Activated CD4-positive, alpha-beta memory T cell treated with anti-CD3 and anti-CD28 coated beads for 36 hours (primary cell): Measurements from ENCODE around the gene NOX1. TPM values are rescaled to one million over a fixed set of nuclear protein-coding genes. Genes with fewer than 3 reads are reported as not detected.
A peak's percentile ranks its signal among the peaks of the same experiment; 100 is the strongest.

Experiments
- CTCF ChIA-PET: fragments of 350-600 bp; sonication (Branson Sonifier 250); formaldehyde crosslinking; loops from one replicate; lab custom pipeline; 2021; ENCODE audit warnings: antibody characterized with exemption, inconsistent platforms; lab: Charles Lee
- POLR2A ChIA-PET: fragments of 350-600 bp; sonication (Branson Sonifier 250); formaldehyde crosslinking; loops from one replicate; lab custom pipeline; 2021; ENCODE audit warnings: antibody characterized with exemption; lab: Charles Lee
- DNase-seq: peaks from one replicate; pipeline ENCODE4 v3.0.0-alpha.2; 2020
- H3K27ac Mint-ChIP-seq: one replicate; pipeline ENCODE4 v1.8.0; 2021; ENCODE audit warnings: mixed read lengths
- H3K27me3 Mint-ChIP-seq: one replicate; pipeline ENCODE4 v1.8.0; 2021; ENCODE audit warnings: mixed read lengths
- H3K36me3 Mint-ChIP-seq: one replicate; pipeline ENCODE4 v1.8.0; 2021; ENCODE audit warnings: mixed read lengths
- H3K4me1 Mint-ChIP-seq: one replicate; pipeline ENCODE4 v1.8.0; 2021; ENCODE audit warnings: low read depth, mixed read lengths
- H3K4me3 Mint-ChIP-seq: one replicate; pipeline ENCODE4 v1.8.0; 2021; ENCODE audit warnings: mild to moderate bottlenecking, mixed read lengths
- H3K9me3 Mint-ChIP-seq: one replicate; pipeline ENCODE4 v1.8.0; 2021; ENCODE audit warnings: mixed read lengths
- intact Hi-C: fragments of 100-400 bp; cut with micrococcal nuclease; formaldehyde crosslinking; loops from one replicate; pipeline ENCODE4 v1.15.1; 2023
- total RNA-seq, 2 experiments: library from RNA; stranded (reverse); gene quantifications; one replicate each; pipeline ENCODE4 v1.2.3, GENCODE V29; 2021

Gene NOX1
- total RNA-seq, 2 experiments from 2014 or later = not detected

DNA sequence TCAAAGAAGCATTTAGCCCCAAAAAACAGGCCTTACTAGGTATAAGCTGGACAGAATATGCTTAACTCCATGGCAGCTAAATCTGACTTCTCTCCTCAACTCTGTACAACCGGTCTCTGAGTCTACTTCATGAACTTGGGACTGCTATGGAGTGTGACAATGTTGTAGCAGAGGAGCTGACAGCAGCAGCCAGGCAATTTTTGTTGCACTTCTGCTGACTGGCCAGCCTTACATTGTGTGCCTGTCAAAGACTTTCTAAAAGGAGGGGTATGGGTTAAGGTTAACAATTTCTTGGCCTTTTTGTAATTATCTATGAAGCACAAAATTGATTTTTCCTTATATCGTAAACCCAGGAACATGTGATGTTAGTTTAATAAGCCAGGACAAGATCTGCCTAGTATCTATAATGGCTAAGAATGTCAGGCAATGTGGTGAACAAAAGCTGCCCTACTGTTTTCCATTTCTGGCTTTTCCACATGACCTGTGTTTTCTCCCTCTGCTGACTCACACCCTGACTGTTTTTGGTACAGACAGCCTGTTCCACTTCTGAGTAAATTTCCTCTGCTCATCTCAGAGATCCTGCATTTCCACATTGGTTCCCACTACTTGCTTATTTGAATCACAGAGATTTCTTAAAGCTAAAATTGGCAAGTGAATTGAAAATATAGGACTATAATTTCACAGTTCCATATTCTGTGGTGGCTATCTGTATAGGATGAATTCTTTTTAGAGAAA lies 9.3 kb downstream of the NOX1 start:
- H3K27ac Mint-ChIP-seq = no peak overlapping the region
- intact Hi-C loops = no loop called here
- no peaks in the 10 kb centered on the region for H3K36me3 Mint-ChIP-seq
- H3K4me3 Mint-ChIP-seq = no peak overlapping the region
- H3K9me3 Mint-ChIP-seq = no peaks in the 10 kb centered on the region
- H3K4me1 Mint-ChIP-seq = no peaks in the 10 kb centered on the region
- ChIA-PET POLR2A (interaction anchor here (0.6 kb wide), 1 partner anchor 56 kb away, joined by 3 read pairs; no protein-coding TSS in a partner anchor), CTCF (no interaction called here)
- H3K27me3 Mint-ChIP-seq = no peaks in the 10 kb centered on the region
- DNase-seq = no peak

DNA sequence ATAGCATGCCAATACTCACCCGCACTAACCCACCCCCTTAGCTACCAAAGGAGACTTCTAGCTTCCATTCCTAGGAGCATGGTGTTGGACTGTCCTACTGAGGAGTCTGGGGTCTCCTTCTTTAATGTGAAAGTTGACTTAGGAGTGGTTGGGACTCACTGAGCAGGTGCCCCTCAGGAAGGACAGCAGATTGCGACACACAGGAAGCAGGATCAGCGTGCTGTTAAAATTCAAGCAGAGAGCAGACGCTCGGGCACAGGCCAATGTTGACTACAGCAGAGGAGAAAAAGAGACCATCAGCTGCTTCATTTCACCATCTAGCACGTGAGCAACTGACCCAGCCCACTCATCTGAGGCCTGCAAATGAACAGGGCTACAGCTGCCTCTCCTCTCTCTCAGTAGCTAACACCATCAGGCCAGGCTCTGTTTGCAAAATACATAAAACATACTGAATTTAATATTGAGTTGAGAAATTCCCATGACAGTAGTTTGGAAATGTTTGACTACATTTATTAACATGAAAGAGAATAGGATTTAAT lies 10.8 kb downstream of the NOX1 start:
- ChIA-PET POLR2A (no interaction called here), CTCF (no interaction called here)
- no peak for DNase-seq
- no peaks in the 10 kb centered on the region for H3K36me3 Mint-ChIP-seq
- intact Hi-C loops = no loop called here
- no peaks in the 10 kb centered on the region for H3K9me3 Mint-ChIP-seq
- H3K4me1 Mint-ChIP-seq = no peaks in the 10 kb centered on the region
- no peak overlapping the region for H3K4me3 Mint-ChIP-seq
- H3K27me3 Mint-ChIP-seq = no peaks in the 10 kb centered on the region
- H3K27ac Mint-ChIP-seq = no peak overlapping the region

DNA sequence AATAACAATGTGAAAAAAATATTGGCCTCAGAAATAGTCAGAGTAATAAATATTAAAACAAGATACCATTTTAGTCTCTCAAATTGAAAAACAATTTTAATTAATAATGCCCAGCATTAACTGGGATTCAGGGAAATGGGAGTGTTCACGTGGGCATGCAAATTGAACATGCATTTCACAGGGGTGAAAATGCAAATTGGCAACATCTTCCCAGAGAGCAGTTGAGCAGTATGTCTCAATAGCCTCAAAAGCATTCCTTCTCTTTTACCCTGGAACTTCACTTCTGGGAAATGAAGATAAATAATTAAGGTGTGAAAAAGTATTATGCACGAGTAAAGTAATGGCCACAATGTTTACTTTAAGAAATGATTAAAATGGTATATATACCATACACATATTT lies 21.3 kb downstream of the NOX1 start:
- POLR2A ChIA-PET = no interaction called here
- CTCF ChIA-PET = no interaction called here
- Mint-ChIP-seq H3K4me1 (no peaks in the 10 kb centered on the region), H3K36me3 (no peaks in the 10 kb centered on the region), H3K4me3 (no peak overlapping the region), H3K27me3 (no peaks in the 10 kb centered on the region), H3K9me3 (no peaks in the 10 kb centered on the region), H3K27ac (no peak overlapping the region)
- intact Hi-C loops = no loop called here
- no peak for DNase-seq

DNA sequence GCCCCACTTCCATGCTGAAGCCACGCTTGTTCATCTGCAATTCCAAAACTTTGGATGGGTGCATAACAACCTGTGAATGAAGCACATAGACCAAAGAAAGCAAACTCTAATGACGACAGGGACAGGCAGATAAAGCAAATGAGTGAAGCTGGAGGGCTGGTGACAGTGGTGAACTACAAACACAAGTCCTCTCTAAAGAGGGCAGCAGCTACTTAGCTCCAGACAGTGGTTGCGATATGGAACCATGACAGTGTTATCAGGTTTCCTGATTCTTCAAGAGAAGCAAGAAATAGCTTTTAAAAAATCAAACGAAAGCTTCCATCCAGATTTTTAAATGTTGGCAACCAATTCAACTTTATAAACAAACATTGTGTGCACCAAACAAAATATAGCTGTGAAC lies 23.8 kb downstream of the NOX1 start:
- DNase-seq = no peak
- Mint-ChIP-seq H3K36me3 (no peaks in the 10 kb centered on the region), H3K9me3 (no peaks in the 10 kb centered on the region), H3K4me3 (no peak overlapping the region), H3K27ac (no peak overlapping the region), H3K4me1 (no peaks in the 10 kb centered on the region), H3K27me3 (no peaks in the 10 kb centered on the region)
- intact Hi-C loops = no loop called here
- ChIA-PET POLR2A (no interaction called here), CTCF (no interaction called here)

DNA sequence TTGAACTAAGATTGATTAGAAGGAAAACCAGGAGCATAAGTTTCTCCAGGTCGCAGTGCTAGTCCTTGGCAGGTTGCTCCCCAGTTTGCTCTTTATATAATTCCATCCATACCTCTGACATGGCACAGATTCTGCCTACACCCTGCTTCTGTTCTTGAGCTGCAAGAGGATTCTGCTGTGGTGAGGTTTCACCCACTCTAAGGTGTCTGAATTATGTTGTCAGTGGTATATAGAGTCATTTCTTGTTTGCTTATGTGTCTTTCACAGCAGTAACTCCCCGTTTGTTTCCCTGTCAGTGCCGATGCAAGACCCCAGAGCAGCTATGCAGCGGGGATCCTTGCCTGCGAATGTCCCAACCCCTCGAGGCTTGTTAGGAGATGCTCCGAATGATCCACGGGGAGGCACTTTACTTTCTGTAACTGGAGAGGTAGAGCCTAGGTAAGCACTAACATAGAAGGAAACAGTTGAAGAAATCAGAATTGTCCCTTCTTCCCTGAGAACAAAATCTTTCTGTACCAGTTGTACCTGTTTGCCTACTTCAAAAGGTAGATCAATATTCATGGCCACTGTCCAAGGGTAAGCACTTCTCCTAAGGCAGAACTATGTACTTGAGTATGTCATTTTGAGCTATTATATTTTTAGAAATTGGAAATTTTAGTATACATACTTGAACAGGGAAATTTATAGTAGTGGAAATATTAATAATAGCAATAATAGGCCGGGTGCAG lies 42.8 kb downstream of the NOX1 start:
- Mint-ChIP-seq H3K4me3 (no peak overlapping the region), H3K9me3 (no peaks in the 10 kb centered on the region), H3K27me3 (no peaks in the 10 kb centered on the region), H3K4me1 (peaks cover 29% of the 10 kb centered on the region), H3K27ac (peak overlapping the region; percentile 98), H3K36me3 (peaks cover 43% of the 10 kb centered on the region)
- ChIA-PET POLR2A (no interaction called here), CTCF (no interaction called here)
- intact Hi-C loops = loop anchor here (2.0 to 5.0 kb wide), 2 partner anchors 89 to 221 kb away; partner anchors contain the start of gene TRMT2B
- DNase-seq = no peak

DNA sequence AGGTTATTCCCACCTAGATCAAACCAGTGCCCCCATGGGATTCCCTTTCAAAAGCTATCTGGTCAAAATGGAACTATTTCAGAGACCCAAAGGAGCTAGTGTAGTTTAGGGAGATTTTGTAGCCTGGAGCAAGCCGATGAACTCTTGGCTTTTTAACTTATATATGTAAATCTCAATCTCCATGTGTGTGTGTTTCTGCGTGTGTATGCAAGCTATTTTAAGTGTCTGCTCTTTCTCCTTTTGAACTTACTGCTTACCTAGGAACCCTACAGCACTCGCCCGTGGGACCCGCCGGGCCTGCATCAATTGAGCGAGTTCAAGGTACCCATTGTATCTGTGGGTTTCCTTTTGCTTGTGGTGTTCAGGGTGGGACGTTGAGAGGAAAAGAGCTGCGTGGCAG lies 43.6 kb downstream of the NOX1 start:
- DNase-seq = peak; percentile 12
- no peaks in the 10 kb centered on the region for H3K9me3 Mint-ChIP-seq
- H3K36me3 Mint-ChIP-seq = peaks cover 43% of the 10 kb centered on the region
- peaks cover 29% of the 10 kb centered on the region for H3K4me1 Mint-ChIP-seq
- no peaks in the 10 kb centered on the region for H3K27me3 Mint-ChIP-seq
- intact Hi-C loops = loop anchor here (2.0 to 5.0 kb wide), 2 partner anchors 90 to 222 kb away; partner anchors contain the start of gene TRMT2B
- ChIA-PET POLR2A (no interaction called here), CTCF (interaction anchor here (1.4 kb wide), 1 partner anchor 377 kb away, joined by 3 read pairs; no protein-coding TSS in a partner anchor)
- H3K27ac Mint-ChIP-seq = peak overlapping the region; percentile 98
- H3K4me3 Mint-ChIP-seq = peak overlapping the region; percentile 51

DNA sequence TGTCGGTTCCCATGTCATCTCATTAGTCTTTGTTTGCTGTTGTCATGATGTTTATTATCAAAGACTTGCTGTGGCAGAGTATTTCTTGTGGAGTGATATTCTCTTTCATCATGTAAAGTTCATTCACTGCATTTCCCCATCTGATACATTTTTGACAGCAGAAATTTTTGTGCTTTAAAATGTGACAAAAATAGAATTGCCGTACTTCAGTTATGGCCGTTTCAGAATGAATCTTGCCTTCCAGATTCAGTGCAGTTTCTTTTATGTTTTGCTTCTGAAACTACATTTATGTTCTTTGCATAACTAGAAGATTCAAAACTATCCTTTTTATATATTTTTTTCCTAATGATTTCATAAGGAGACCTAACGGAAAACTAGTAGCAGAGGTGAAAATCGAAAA lies 44.0 kb downstream of the NOX1 start:
- H3K36me3 Mint-ChIP-seq = peaks cover 43% of the 10 kb centered on the region
- no peak for DNase-seq
- peak overlapping the region; percentile 98 for H3K27ac Mint-ChIP-seq
- POLR2A ChIA-PET = interaction anchor here (1.0 kb wide), 2 partner anchors 10 to 561 kb away, joined by 4 to 6 read pairs; partner anchors contain the start of genes CSTF2 and RPL36A
- CTCF ChIA-PET = interaction anchor here (1.4 kb wide), 1 partner anchor 378 kb away, joined by 3 read pairs; no protein-coding TSS in a partner anchor
- no peaks in the 10 kb centered on the region for H3K9me3 Mint-ChIP-seq
- H3K4me1 Mint-ChIP-seq = peaks cover 29% of the 10 kb centered on the region
- no peaks in the 10 kb centered on the region for H3K27me3 Mint-ChIP-seq
- intact Hi-C loops = loop anchor here (2.0 to 5.0 kb wide), 2 partner anchors 91 to 222 kb away; partner anchors contain the start of gene TRMT2B
- peak overlapping the region; percentile 59 for H3K4me3 Mint-ChIP-seq

DNA sequence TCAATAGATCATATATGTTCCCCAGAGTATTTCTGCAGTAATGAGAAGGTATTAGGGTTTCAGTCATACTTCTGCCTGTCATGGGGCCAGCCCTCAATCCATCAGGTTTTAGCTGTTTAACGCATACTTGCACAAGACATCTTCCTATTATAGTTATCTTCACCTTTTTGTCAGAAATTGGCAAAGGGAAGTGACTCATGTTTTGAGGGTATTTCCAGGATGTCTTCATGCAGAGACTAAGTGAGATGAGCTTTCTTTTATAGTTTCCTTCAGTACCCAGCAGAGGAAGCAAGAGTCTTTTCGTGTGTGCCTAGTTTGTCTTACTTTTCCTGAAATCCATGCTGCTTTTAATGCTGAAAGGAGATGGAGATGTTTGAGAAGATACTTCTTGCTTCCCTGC lies 44.4 kb downstream of the NOX1 start:
- H3K4me3 Mint-ChIP-seq = peak overlapping the region; percentile 59
- no peaks in the 10 kb centered on the region for H3K9me3 Mint-ChIP-seq
- intact Hi-C loops = loop anchor here (1.0 to 5.0 kb wide), 5 partner anchors 9 to 1098 kb away; partner anchors contain the start of genes CSTF2 and TRMT2B
- H3K27ac Mint-ChIP-seq = peak overlapping the region; percentile 98
- peaks cover 29% of the 10 kb centered on the region for H3K4me1 Mint-ChIP-seq
- DNase-seq = peak; percentile 38
- POLR2A ChIA-PET = interaction anchor here (1.0 kb wide), 2 partner anchors 9 to 561 kb away, joined by 4 to 6 read pairs; partner anchors contain the start of genes CSTF2 and RPL36A
- CTCF ChIA-PET = interaction anchor here (1.2 to 1.4 kb wide), 2 partner anchors 9 to 378 kb away, joined by 3 read pairs; partner anchors contain the start of gene CSTF2
- no peaks in the 10 kb centered on the region for H3K27me3 Mint-ChIP-seq
- H3K36me3 Mint-ChIP-seq = peaks cover 43% of the 10 kb centered on the region

DNA sequence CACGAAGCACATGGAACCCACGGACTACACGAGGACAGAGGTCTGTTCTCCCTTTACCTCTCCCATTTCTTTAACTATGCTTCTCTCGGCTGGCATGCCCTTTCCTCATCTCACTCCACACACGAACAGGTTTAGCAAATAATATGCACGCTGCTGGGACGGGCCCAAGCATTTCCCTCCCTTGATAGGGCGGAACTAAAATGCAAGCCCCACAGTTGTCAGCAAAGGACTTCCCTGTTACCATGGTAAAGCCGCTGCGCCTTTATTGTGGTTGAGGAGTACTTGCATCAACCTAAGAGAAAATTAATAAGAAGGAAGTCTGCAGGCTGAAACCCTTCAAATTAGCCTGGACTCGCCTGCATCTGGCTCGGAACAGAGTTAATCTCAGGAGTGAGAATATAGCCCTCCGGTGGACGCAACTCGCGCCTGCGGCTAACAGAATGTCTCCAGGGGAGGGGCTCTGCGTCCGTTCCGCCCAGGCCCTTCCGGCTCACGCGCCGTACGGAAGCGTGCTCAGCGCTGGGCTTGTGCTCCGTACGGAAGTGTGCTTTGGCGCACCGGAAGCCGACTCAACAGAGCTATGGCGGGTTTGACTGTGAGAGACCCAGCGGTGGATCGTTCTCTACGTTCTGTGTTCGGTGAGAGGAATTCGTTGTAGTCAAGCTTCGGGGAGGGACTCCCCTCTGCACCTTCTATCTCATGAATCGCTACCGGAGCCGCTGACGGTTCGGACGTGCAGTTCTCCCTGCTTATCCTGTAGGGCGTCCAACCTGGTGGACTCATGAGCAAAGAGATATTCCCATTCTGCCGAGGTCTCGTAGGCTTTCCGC lies 54.1 kb downstream of the NOX1 start, which contains the start of gene CSTF2:
Gene CSTF2, plus strand, starts transcription at position 555 of the 830 bp plus-strand sequence. Its CDS starts 26 bp downstream, at position 581.
- peak within 1 kb of the TSS; percentile 88 for H3K27ac Mint-ChIP-seq
- ChIA-PET CTCF (interaction anchor here (0.7 kb wide), 1 partner anchor 9 kb away, joined by 3 read pairs; no protein-coding TSS in a partner anchor), POLR2A (interaction anchor here (0.6 to 1.0 kb wide), 2 partner anchors 10 to 189 kb away, joined by 4 to 6 read pairs; no protein-coding TSS in a partner anchor)
- no peaks in the 10 kb centered on the region for H3K9me3 Mint-ChIP-seq
- intact Hi-C loops = loop anchor here (1.0 to 2.0 kb wide), 3 partner anchors 9 to 571 kb away; partner anchors contain the start of genes CENPI and RPL36A
- no peaks in the 10 kb centered on the region for H3K27me3 Mint-ChIP-seq
- H3K4me3 Mint-ChIP-seq = peak within 1 kb of the TSS; percentile 78
- peak; percentile 87 for DNase-seq
- H3K36me3 Mint-ChIP-seq = peaks cover 12% of the 10 kb centered on the region
- peaks cover 8% of the 10 kb centered on the region for H3K4me1 Mint-ChIP-seq

DNA sequence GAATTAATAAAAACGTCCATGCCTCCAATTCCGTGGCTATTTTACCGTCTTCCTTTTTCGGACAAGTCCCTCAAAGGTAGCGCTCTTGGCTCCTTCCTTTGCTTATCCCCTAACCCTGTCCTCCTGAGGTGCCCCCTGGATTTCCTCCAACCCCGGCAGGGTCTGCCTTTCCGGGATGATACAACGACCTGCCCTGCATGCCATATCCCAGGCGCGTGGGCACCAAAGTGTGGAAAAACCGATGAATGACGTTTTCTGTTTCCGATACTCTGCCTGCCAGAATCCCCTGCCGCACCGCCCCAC lies 54.7 kb downstream of the NOX1 start:
- Mint-ChIP-seq H3K27me3 (peaks cover 3% of the 10 kb centered on the region), H3K27ac (peak overlapping the region; percentile 88), H3K4me3 (peak overlapping the region; percentile 78), H3K4me1 (peaks cover 8% of the 10 kb centered on the region), H3K9me3 (no peaks in the 10 kb centered on the region), H3K36me3 (peaks cover 12% of the 10 kb centered on the region)
- CTCF ChIA-PET = no interaction called here
- intact Hi-C loops = no loop called here
- POLR2A ChIA-PET = no interaction called here
- no peak for DNase-seq

DNA sequence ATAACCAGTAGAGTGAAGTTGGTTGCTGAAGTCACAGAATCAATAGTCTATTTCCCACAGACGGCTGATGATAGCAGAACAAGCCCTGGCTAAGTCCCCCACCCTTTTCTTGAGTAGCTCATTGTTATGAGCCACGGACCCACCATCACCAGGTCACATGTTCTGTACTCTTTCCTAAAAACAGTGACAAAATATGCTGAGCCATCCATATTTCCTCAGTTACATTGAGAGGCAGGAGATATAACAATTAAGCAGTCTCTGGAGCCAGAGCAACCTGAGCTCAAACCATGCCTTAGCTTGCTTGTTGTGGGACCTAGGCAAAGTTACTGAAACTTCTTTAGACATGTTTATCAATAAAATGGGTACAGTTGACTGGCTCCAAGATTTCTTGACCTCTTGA lies 56.8 kb downstream of the NOX1 start:
- ChIA-PET CTCF (no interaction called here), POLR2A (no interaction called here)
- peaks cover 9% of the 10 kb centered on the region for H3K27me3 Mint-ChIP-seq
- intact Hi-C loops = no loop called here
- H3K36me3 Mint-ChIP-seq = peaks cover 2% of the 10 kb centered on the region
- no peak for DNase-seq
- H3K27ac Mint-ChIP-seq = no peak overlapping the region
- H3K4me1 Mint-ChIP-seq = peaks cover 8% of the 10 kb centered on the region
- H3K4me3 Mint-ChIP-seq = no peak overlapping the region
- no peaks in the 10 kb centered on the region for H3K9me3 Mint-ChIP-seq
